WTC11 (cell line): ENCODE measurements around the gene PAIP1. TPM values are rescaled to one million over a fixed set of nuclear protein-coding genes. Genes with fewer than 3 reads are reported as not detected.

Experiments used
- ATAC-seq: fragments of 200-7000 bp; cut with Tn5 transposase; 2 replicates; pipeline ENCODE4 v1.10.0; 2021; ENCODE audit warnings: mild to moderate bottlenecking, moderate library complexity
- CTCF ChIA-PET: fragments of 300-600 bp; sonication (Branson Sonifier 250); formaldehyde crosslinking; loops from one replicate; lab custom pipeline; 2021; ENCODE audit warnings: antibody characterized with exemption; lab: Charles Lee
- POLR2A ChIA-PET: fragments of 350-600 bp; sonication (Branson Sonifier 250); formaldehyde crosslinking; loops from one replicate; lab custom pipeline; 2021; ENCODE audit warnings: antibody characterized with exemption; lab: Charles Lee
- DNase-seq: peaks from one replicate; pipeline ENCODE4 v3.0.0; 2021; ENCODE audit warnings: low spot score
- H3K27ac Mint-ChIP-seq: 2 replicates; pipeline ENCODE4 v1.8.0; 2021; ENCODE audit warnings: mixed read lengths
- H3K27me3 Mint-ChIP-seq: 2 replicates; pipeline ENCODE4 v1.8.0; 2021; ENCODE audit warnings: low read depth, mild to moderate bottlenecking, moderate library complexity, mixed read lengths
- H3K36me3 Mint-ChIP-seq: 2 replicates; pipeline ENCODE4 v1.8.0; 2021; ENCODE audit warnings: mixed read lengths
- H3K4me1 Mint-ChIP-seq: 2 replicates; pipeline ENCODE4 v1.8.0; 2022; ENCODE audit warnings: mixed read lengths
- H3K4me3 Mint-ChIP-seq: 2 replicates; pipeline ENCODE4 v1.8.0; 2021; ENCODE audit warnings: mild to moderate bottlenecking, moderate library complexity, mixed read lengths
- H3K9me3 Mint-ChIP-seq: 2 replicates; pipeline ENCODE4 v1.8.0; 2021; ENCODE audit warnings: mixed read lengths
- ATF1 ChIP-seq: sonication (generic); formaldehyde crosslinking; IDR thresholded peaks from 2 replicates; pipeline ENCODE4 v1.8.1; 2023; ENCODE audit warnings: mild to moderate bottlenecking, moderate library complexity, missing genetic modification reagents
- CREB1 ChIP-seq: sonication (generic); formaldehyde crosslinking; IDR thresholded peaks from 2 replicates; pipeline ENCODE4 v1.8.0; 2023; ENCODE audit warnings: mild to moderate bottlenecking, missing genetic modification reagents
- FOXJ3 ChIP-seq: sonication (generic); formaldehyde crosslinking; IDR thresholded peaks from 2 replicates; pipeline ENCODE4 v1.9.0; 2021; ENCODE audit warnings: missing genetic modification reagents, mild to moderate bottlenecking, borderline replicate concordance
- FOXP1 ChIP-seq: sonication (generic); formaldehyde crosslinking; IDR thresholded peaks from 2 replicates; pipeline ENCODE4 v1.8.0; 2022; ENCODE audit warnings: missing genetic modification reagents, mild to moderate bottlenecking, moderate library complexity, borderline replicate concordance
- MYBL2 ChIP-seq: sonication (generic); formaldehyde crosslinking; IDR thresholded peaks from 2 replicates; pipeline ENCODE4 v1.8.1; 2023; ENCODE audit warnings: mild to moderate bottlenecking, moderate library complexity, missing genetic modification reagents
- PRRX2 ChIP-seq: fragments of 250-450 bp; sonication (Bioruptor Pico); IDR thresholded peaks from 2 replicates; pipeline ENCODE4 v1.8.0; 2021; ENCODE audit warnings: mild to moderate bottlenecking
- ZNF263 ChIP-seq: sonication (generic); formaldehyde crosslinking; IDR thresholded peaks from 2 replicates; pipeline ENCODE4 v1.8.1; 2022; ENCODE audit warnings: low read depth, mild to moderate bottlenecking, moderate library complexity, missing genetic modification reagents
- ZNF416 ChIP-seq: fragments of 250-450 bp; sonication (Bioruptor Pico); IDR thresholded peaks from 2 replicates; pipeline ENCODE4 v1.9.0; 2021; ENCODE audit warnings: mild to moderate bottlenecking, inconsistent platforms
- ZNF671 ChIP-seq: fragments of 250-450 bp; sonication (Bioruptor Pico); IDR thresholded peaks from 2 replicates; pipeline ENCODE4 v1.8.0; 2021; ENCODE audit warnings: mild to moderate bottlenecking
- total RNA-seq: library from RNA; stranded (reverse); gene quantifications from 3 replicates; pipeline ENCODE4 v1.2.3, GENCODE V29; 2021
- TF ChIP-seq, protein P1 (sequence below): sonication (generic); formaldehyde crosslinking; IDR thresholded peaks from 2 replicates; pipeline ENCODE4 v1.8.1; 2022; ENCODE audit warnings: mild to moderate bottlenecking, missing genetic modification reagents, moderate library complexity, borderline replicate concordance
- TF ChIP-seq, protein P2 (sequence below): sonication (generic); formaldehyde crosslinking; IDR thresholded peaks from 2 replicates; pipeline ENCODE4 v1.8.0; 2022; ENCODE audit warnings: mild to moderate bottlenecking, missing genetic modification reagents
- TF ChIP-seq, protein P3 (sequence below): sonication (generic); formaldehyde crosslinking; IDR thresholded peaks from 2 replicates; pipeline ENCODE4 v1.8.1; 2023; ENCODE audit warnings: mild to moderate bottlenecking, missing genetic modification reagents
- TF ChIP-seq, protein P4 (sequence below): fragments of 200-600 bp; IDR thresholded peaks from 2 replicates; pipeline ENCODE4 v1.8.0; 2022; ENCODE audit warnings: antibody characterized with exemption
- TF ChIP-seq, protein P5 (sequence below): sonication (generic); formaldehyde crosslinking; IDR thresholded peaks from 2 replicates; pipeline ENCODE4 v1.8.0; 2022; ENCODE audit warnings: mild to moderate bottlenecking, missing genetic modification reagents
- TF ChIP-seq, protein P6 (sequence below): sonication (generic); formaldehyde crosslinking; IDR thresholded peaks from 2 replicates; pipeline ENCODE4 v1.8.0; 2022; ENCODE audit warnings: mild to moderate bottlenecking, missing genetic modification reagents
- TF ChIP-seq, protein P7 (sequence below): sonication (generic); formaldehyde crosslinking; IDR thresholded peaks from 2 replicates; pipeline ENCODE4 v1.8.1; 2023; ENCODE audit warnings: mild to moderate bottlenecking, missing genetic modification reagents, moderate library complexity
- TF ChIP-seq, protein P8 (sequence below): sonication (generic); formaldehyde crosslinking; conservative IDR thresholded peaks from 2 replicates; pipeline ENCODE4 v1.8.1; 2023; ENCODE audit warnings: mild to moderate bottlenecking, low read depth, missing genetic modification reagents, moderate library complexity
- TF ChIP-seq, protein P9 (sequence below): sonication (generic); formaldehyde crosslinking; IDR thresholded peaks from 2 replicates; pipeline ENCODE4 v1.8.1; 2023; ENCODE audit warnings: mild to moderate bottlenecking, missing genetic modification reagents, moderate library complexity

Gene PAIP1
- total RNA-seq, 1 experiment from 2014 or later, result 82.5 TPM

DNA sequence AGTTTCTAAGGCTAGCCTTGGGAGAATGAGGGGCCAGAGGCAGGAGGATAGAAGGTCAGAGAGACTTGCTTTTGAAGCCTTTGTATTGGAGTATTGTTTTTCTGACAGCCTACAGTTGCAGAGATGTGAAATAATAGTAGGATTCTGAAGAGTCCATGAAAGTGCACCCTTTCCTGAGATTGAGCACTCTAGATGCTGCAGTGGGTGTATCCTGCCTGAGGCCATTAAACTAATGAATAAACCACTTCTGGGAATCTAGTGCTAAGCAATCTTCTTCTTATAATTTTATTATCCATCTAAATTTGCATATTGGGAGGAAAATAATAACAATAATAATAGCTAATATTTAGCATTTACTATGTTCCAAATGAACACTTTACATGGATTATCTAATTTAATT is 26.8 kb upstream of the PAIP1 start:
- no peak overlapping the region for H3K27ac Mint-ChIP-seq
- TF ChIP-seq PRRX2 (CRISPR knock-in tag) (no peak), CREB1 (CRISPR knock-in tag) (no peak), FOXP1 (no peak), ZNF671 (no peak)
- TF ChIP-seq, protein P1, sequence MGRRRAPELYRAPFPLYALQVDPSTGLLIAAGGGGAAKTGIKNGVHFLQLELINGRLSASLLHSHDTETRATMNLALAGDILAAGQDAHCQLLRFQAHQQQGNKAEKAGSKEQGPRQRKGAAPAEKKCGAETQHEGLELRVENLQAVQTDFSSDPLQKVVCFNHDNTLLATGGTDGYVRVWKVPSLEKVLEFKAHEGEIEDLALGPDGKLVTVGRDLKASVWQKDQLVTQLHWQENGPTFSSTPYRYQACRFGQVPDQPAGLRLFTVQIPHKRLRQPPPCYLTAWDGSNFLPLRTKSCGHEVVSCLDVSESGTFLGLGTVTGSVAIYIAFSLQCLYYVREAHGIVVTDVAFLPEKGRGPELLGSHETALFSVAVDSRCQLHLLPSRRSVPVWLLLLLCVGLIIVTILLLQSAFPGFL (CRISPR knock-in tag), result no peak
- TF ChIP-seq, protein P2, sequence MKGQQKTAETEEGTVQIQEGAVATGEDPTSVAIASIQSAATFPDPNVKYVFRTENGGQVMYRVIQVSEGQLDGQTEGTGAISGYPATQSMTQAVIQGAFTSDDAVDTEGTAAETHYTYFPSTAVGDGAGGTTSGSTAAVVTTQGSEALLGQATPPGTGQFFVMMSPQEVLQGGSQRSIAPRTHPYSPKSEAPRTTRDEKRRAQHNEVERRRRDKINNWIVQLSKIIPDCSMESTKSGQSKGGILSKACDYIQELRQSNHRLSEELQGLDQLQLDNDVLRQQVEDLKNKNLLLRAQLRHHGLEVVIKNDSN (CRISPR knock-in tag), result no peak
- TF ChIP-seq, protein P3, sequence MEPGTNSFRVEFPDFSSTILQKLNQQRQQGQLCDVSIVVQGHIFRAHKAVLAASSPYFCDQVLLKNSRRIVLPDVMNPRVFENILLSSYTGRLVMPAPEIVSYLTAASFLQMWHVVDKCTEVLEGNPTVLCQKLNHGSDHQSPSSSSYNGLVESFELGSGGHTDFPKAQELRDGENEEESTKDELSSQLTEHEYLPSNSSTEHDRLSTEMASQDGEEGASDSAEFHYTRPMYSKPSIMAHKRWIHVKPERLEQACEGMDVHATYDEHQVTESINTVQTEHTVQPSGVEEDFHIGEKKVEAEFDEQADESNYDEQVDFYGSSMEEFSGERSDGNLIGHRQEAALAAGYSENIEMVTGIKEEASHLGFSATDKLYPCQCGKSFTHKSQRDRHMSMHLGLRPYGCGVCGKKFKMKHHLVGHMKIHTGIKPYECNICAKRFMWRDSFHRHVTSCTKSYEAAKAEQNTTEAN, result no peak
- TF ChIP-seq, protein P4, sequence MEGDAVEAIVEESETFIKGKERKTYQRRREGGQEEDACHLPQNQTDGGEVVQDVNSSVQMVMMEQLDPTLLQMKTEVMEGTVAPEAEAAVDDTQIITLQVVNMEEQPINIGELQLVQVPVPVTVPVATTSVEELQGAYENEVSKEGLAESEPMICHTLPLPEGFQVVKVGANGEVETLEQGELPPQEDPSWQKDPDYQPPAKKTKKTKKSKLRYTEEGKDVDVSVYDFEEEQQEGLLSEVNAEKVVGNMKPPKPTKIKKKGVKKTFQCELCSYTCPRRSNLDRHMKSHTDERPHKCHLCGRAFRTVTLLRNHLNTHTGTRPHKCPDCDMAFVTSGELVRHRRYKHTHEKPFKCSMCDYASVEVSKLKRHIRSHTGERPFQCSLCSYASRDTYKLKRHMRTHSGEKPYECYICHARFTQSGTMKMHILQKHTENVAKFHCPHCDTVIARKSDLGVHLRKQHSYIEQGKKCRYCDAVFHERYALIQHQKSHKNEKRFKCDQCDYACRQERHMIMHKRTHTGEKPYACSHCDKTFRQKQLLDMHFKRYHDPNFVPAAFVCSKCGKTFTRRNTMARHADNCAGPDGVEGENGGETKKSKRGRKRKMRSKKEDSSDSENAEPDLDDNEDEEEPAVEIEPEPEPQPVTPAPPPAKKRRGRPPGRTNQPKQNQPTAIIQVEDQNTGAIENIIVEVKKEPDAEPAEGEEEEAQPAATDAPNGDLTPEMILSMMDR, result no peak
- TF ChIP-seq, all 79 proteins: peak for 0
- CTCF ChIA-PET, result no interaction called here
- POLR2A ChIA-PET, result no interaction called here
- DNase-seq (no peak), ATAC-seq (no peak)
- peaks cover 28% of the 10 kb centered on the region for H3K9me3 Mint-ChIP-seq
- H3K4me3 Mint-ChIP-seq, result no peak overlapping the region
- peaks cover 27% of the 10 kb centered on the region for H3K36me3 Mint-ChIP-seq
- peaks cover 4% of the 10 kb centered on the region; the same call in 1 of the 2 replicates for H3K27me3 Mint-ChIP-seq
- peaks cover 14% of the 10 kb centered on the region for H3K4me1 Mint-ChIP-seq

DNA sequence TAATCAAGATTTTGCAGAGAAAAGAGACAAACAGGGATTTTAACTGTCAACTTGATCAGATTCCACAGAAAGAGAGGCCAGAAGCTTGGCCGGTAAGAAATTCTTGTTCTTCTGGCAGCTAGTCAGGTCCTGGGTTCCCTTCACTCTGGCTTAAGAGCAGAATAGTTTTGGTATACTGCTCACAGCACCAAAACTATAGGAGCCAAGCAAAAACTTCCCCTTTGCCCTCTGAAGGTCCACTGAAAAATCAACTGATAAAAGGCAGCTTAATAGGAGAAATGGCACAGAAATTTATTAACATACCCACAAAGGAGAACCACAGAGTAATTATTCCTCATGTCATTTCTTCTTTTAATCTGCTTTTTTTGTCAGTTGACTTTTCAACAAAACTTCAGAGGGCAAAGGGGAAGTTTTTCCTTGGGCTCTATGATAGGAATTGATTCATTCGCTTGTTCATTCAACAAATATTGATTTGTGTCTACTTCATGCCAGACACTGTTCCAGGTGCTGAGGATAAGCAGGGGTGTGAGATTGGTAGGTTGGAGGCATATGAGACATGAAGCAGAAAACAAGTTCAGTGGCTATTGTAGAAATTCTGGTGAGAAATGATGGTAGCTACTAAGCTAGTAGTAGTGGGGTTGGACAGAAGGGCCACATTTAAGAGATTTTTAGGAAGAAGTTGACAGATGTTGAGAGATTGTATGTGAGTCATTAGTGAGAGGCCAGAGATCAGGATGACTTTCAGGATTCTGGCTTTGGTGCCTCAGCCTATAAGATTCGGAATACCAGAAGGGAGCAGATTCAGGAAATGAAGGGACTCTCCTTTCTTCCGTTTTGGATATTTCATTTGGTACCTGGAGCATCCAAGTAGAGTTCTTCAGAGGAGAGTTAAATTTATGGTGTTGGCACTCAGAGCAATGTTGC is 25.5 kb upstream of the PAIP1 start:
- Mint-ChIP-seq H3K36me3 (peaks cover 27% of the 10 kb centered on the region), H3K27me3 (peaks cover 4% of the 10 kb centered on the region; the same call in 1 of the 2 replicates), H3K9me3 (peaks cover 28% of the 10 kb centered on the region), H3K27ac (no peak overlapping the region), H3K4me1 (peaks cover 14% of the 10 kb centered on the region), H3K4me3 (no peak overlapping the region)
- no peak for DNase-seq
- ChIA-PET POLR2A (no interaction called here), CTCF (no interaction called here)
- ATAC-seq, result no peak
- TF ChIP-seq ZNF416 (CRISPR knock-in tag) (no peak), MYBL2 (CRISPR knock-in tag) (no peak), FOXJ3 (no peak), ZNF263 (CRISPR knock-in tag) (no peak), ATF1 (CRISPR knock-in tag) (no peak)
- TF ChIP-seq, protein P5, sequence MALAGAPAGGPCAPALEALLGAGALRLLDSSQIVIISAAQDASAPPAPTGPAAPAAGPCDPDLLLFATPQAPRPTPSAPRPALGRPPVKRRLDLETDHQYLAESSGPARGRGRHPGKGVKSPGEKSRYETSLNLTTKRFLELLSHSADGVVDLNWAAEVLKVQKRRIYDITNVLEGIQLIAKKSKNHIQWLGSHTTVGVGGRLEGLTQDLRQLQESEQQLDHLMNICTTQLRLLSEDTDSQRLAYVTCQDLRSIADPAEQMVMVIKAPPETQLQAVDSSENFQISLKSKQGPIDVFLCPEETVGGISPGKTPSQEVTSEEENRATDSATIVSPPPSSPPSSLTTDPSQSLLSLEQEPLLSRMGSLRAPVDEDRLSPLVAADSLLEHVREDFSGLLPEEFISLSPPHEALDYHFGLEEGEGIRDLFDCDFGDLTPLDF (CRISPR knock-in tag), result no peak
- TF ChIP-seq, protein P6, sequence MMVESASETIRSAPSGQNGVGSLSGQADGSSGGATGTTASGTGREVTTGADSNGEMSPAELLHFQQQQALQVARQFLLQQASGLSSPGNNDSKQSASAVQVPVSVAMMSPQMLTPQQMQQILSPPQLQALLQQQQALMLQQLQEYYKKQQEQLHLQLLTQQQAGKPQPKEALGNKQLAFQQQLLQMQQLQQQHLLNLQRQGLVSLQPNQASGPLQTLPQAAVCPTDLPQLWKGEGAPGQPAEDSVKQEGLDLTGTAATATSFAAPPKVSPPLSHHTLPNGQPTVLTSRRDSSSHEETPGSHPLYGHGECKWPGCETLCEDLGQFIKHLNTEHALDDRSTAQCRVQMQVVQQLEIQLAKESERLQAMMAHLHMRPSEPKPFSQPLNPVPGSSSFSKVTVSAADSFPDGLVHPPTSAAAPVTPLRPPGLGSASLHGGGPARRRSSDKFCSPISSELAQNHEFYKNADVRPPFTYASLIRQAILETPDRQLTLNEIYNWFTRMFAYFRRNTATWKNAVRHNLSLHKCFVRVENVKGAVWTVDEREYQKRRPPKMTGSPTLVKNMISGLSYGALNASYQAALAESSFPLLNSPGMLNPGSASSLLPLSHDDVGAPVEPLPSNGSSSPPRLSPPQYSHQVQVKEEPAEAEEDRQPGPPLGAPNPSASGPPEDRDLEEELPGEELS (CRISPR knock-in tag), result no peak
- TF ChIP-seq, protein P7, sequence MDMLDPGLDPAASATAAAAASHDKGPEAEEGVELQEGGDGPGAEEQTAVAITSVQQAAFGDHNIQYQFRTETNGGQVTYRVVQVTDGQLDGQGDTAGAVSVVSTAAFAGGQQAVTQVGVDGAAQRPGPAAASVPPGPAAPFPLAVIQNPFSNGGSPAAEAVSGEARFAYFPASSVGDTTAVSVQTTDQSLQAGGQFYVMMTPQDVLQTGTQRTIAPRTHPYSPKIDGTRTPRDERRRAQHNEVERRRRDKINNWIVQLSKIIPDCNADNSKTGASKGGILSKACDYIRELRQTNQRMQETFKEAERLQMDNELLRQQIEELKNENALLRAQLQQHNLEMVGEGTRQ, result no peak
- TF ChIP-seq, protein P8, sequence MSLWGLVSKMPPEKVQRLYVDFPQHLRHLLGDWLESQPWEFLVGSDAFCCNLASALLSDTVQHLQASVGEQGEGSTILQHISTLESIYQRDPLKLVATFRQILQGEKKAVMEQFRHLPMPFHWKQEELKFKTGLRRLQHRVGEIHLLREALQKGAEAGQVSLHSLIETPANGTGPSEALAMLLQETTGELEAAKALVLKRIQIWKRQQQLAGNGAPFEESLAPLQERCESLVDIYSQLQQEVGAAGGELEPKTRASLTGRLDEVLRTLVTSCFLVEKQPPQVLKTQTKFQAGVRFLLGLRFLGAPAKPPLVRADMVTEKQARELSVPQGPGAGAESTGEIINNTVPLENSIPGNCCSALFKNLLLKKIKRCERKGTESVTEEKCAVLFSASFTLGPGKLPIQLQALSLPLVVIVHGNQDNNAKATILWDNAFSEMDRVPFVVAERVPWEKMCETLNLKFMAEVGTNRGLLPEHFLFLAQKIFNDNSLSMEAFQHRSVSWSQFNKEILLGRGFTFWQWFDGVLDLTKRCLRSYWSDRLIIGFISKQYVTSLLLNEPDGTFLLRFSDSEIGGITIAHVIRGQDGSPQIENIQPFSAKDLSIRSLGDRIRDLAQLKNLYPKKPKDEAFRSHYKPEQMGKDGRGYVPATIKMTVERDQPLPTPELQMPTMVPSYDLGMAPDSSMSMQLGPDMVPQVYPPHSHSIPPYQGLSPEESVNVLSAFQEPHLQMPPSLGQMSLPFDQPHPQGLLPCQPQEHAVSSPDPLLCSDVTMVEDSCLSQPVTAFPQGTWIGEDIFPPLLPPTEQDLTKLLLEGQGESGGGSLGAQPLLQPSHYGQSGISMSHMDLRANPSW (CRISPR knock-in tag), result no peak
- TF ChIP-seq, protein P9, sequence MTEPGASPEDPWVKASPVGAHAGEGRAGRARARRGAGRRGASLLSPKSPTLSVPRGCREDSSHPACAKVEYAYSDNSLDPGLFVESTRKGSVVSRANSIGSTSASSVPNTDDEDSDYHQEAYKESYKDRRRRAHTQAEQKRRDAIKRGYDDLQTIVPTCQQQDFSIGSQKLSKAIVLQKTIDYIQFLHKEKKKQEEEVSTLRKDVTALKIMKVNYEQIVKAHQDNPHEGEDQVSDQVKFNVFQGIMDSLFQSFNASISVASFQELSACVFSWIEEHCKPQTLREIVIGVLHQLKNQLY (CRISPR knock-in tag), result no peak
